SK-N-SH treated with all-trans-retinoic acid at 6 μM for 48 hours (cell line): ENCODE data around the gene TRAP1.

Experiments used
- ATAC-seq: fragments of 200-7000 bp; cut with Tn5 transposase; 3 replicates; pipeline ENCODE4 v1.9.1; 2020; ENCODE audit warnings: mild to moderate bottlenecking, moderate library complexity
- ARNTL ChIP-seq: fragments of 450-650 bp; formaldehyde crosslinking; IDR thresholded peaks from 2 replicates; pipeline ENCODE4 v1.5.0; 2020; ENCODE audit warnings: low read depth, mild to moderate bottlenecking, moderate library complexity, borderline replicate concordance
- BACH2 ChIP-seq: fragments of 250-450 bp; sonication (Bioruptor Pico); IDR thresholded peaks from 2 replicates; pipeline ENCODE4 v1.9.0; 2021; ENCODE audit warnings: mild to moderate bottlenecking, borderline replicate concordance
- CSDC2 ChIP-seq: fragments of 250-450 bp; sonication (Bioruptor Pico); IDR thresholded peaks from 2 replicates; pipeline ENCODE4 v1.5.0; 2020; ENCODE audit warnings: mild to moderate bottlenecking, moderate library complexity
- CSRNP3 ChIP-seq: fragments of 250-450 bp; sonication (Bioruptor Pico); IDR thresholded peaks from 2 replicates; pipeline ENCODE4 v1.5.1; 2021; ENCODE audit warnings: mild to moderate bottlenecking, moderate library complexity
- ESRRG ChIP-seq: fragments of 250-450 bp; sonication (Bioruptor Pico); IDR thresholded peaks from 2 replicates; pipeline ENCODE4 v1.6.1; 2021; ENCODE audit warnings: mild to moderate bottlenecking
- GLIS3 ChIP-seq: fragments of 250-450 bp; sonication (Bioruptor Pico); IDR thresholded peaks from 2 replicates; pipeline ENCODE4 v1.5.0; 2020; ENCODE audit warnings: mild to moderate bottlenecking, moderate library complexity
- ISL1 ChIP-seq: fragments of 250-450 bp; sonication (Bioruptor Pico); IDR thresholded peaks from 2 replicates; pipeline ENCODE4 v2.1.2; 2022; ENCODE audit warnings: mild to moderate bottlenecking, moderate library complexity
- OSR1 ChIP-seq: fragments of 250-450 bp; sonication (Bioruptor Pico); IDR thresholded peaks from 2 replicates; pipeline ENCODE4 v1.8.0; 2022; ENCODE audit warnings: moderate library complexity, mild to moderate bottlenecking, inconsistent platforms
- PPARA ChIP-seq: fragments of 250-450 bp; sonication (Bioruptor Pico); IDR thresholded peaks from 2 replicates; pipeline ENCODE4 v1.5.0; 2020; ENCODE audit warnings: mild to moderate bottlenecking, borderline replicate concordance
- RARB ChIP-seq: fragments of 250-450 bp; sonication (Bioruptor Pico); IDR thresholded peaks from 2 replicates; pipeline ENCODE4 v1.8.0; 2021; ENCODE audit warnings: mild to moderate bottlenecking, moderate library complexity
- SNAI2 ChIP-seq: fragments of 250-450 bp; sonication (Bioruptor Pico); IDR thresholded peaks from 2 replicates; pipeline ENCODE4 v1.5.0; 2020; ENCODE audit warnings: mild to moderate bottlenecking, moderate library complexity
- TOX ChIP-seq: fragments of 250-450 bp; sonication (Bioruptor Pico); IDR thresholded peaks from 2 replicates; pipeline ENCODE4 v1.8.0; 2021; ENCODE audit warnings: mild to moderate bottlenecking, moderate library complexity, borderline replicate concordance
- ZC3H10 ChIP-seq: fragments of 250-450 bp; sonication (Bioruptor Pico); IDR thresholded peaks from 2 replicates; pipeline ENCODE4 v1.5.1; 2021; ENCODE audit warnings: mild to moderate bottlenecking, moderate library complexity
- ZFP3 ChIP-seq: fragments of 250-450 bp; sonication (Bioruptor Pico); IDR thresholded peaks from 2 replicates; pipeline ENCODE4 v1.5.0; 2020; ENCODE audit warnings: mild to moderate bottlenecking, moderate library complexity
- ZFP30 ChIP-seq: fragments of 450-650 bp; formaldehyde crosslinking; IDR thresholded peaks from 2 replicates; pipeline ENCODE4 v1.5.0; 2022; ENCODE audit warnings: mild to moderate bottlenecking, moderate library complexity
- ZNF565 ChIP-seq: fragments of 450-650 bp; formaldehyde crosslinking; conservative IDR thresholded peaks from 2 replicates; pipeline ENCODE4 v1.5.0; 2020; ENCODE audit warnings: low read depth, mild to moderate bottlenecking, moderate library complexity
- ZNF70 ChIP-seq: fragments of 450-650 bp; formaldehyde crosslinking; IDR thresholded peaks from 2 replicates; pipeline ENCODE4 v1.5.0; 2020; ENCODE audit warnings: mild to moderate bottlenecking, moderate library complexity
- ZNF8 ChIP-seq: fragments of 450-650 bp; formaldehyde crosslinking; IDR thresholded peaks from 2 replicates; pipeline ENCODE4 v1.5.0; 2020; ENCODE audit warnings: mild to moderate bottlenecking, moderate library complexity
- TF ChIP-seq, protein P1 (sequence below): fragments of 250-450 bp; sonication (Bioruptor Pico); IDR thresholded peaks from 2 replicates; pipeline ENCODE4 v1.8.0; 2020; ENCODE audit warnings: mild to moderate bottlenecking, moderate library complexity, borderline replicate concordance
- TF ChIP-seq, protein P2 (sequence below): fragments of 250-450 bp; sonication (Bioruptor Pico); IDR thresholded peaks from 2 replicates; pipeline ENCODE4 v1.8.0; 2021; ENCODE audit warnings: low read depth, mild to moderate bottlenecking, moderate library complexity, borderline replicate concordance
- TF ChIP-seq, protein P3 (sequence below): fragments of 250-450 bp; sonication (Bioruptor Pico); IDR thresholded peaks from 2 replicates; pipeline ENCODE4 v1.5.0; 2020; ENCODE audit warnings: mild to moderate bottlenecking, moderate library complexity

TRAP1 gene

GRCh38 chr16:3762107-3762750 lies 44.9 kb upstream of the TRAP1 start:
- no peak for TF ChIP-seq PPARA (CRISPR knock-in tag)
- TF ChIP-seq, protein P1, sequence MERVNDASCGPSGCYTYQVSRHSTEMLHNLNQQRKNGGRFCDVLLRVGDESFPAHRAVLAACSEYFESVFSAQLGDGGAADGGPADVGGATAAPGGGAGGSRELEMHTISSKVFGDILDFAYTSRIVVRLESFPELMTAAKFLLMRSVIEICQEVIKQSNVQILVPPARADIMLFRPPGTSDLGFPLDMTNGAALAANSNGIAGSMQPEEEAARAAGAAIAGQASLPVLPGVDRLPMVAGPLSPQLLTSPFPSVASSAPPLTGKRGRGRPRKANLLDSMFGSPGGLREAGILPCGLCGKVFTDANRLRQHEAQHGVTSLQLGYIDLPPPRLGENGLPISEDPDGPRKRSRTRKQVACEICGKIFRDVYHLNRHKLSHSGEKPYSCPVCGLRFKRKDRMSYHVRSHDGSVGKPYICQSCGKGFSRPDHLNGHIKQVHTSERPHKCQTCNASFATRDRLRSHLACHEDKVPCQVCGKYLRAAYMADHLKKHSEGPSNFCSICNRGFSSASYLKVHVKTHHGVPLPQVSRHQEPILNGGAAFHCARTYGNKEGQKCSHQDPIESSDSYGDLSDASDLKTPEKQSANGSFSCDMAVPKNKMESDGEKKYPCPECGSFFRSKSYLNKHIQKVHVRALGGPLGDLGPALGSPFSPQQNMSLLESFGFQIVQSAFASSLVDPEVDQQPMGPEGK (CRISPR knock-in tag), result no peak
- TF ChIP-seq, protein P2, sequence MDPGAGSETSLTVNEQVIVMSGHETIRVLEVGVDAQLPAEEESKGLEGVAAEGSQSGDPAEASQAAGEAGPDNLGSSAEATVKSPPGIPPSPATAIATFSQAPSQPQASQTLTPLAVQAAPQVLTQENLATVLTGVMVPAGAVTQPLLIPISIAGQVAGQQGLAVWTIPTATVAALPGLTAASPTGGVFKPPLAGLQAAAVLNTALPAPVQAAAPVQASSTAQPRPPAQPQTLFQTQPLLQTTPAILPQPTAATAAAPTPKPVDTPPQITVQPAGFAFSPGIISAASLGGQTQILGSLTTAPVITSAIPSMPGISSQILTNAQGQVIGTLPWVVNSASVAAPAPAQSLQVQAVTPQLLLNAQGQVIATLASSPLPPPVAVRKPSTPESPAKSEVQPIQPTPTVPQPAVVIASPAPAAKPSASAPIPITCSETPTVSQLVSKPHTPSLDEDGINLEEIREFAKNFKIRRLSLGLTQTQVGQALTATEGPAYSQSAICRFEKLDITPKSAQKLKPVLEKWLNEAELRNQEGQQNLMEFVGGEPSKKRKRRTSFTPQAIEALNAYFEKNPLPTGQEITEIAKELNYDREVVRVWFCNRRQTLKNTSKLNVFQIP (CRISPR knock-in tag), result no peak
- TF ChIP-seq ZNF565, result no peak
- TF ChIP-seq CSDC2 (CRISPR knock-in tag), result no peak
- no peak for TF ChIP-seq RARB (CRISPR knock-in tag)
- no peak for TF ChIP-seq ISL1
- TF ChIP-seq GLIS3, result no peak
- no peak for TF ChIP-seq ESRRG (CRISPR knock-in tag)
- TF ChIP-seq, protein P3, sequence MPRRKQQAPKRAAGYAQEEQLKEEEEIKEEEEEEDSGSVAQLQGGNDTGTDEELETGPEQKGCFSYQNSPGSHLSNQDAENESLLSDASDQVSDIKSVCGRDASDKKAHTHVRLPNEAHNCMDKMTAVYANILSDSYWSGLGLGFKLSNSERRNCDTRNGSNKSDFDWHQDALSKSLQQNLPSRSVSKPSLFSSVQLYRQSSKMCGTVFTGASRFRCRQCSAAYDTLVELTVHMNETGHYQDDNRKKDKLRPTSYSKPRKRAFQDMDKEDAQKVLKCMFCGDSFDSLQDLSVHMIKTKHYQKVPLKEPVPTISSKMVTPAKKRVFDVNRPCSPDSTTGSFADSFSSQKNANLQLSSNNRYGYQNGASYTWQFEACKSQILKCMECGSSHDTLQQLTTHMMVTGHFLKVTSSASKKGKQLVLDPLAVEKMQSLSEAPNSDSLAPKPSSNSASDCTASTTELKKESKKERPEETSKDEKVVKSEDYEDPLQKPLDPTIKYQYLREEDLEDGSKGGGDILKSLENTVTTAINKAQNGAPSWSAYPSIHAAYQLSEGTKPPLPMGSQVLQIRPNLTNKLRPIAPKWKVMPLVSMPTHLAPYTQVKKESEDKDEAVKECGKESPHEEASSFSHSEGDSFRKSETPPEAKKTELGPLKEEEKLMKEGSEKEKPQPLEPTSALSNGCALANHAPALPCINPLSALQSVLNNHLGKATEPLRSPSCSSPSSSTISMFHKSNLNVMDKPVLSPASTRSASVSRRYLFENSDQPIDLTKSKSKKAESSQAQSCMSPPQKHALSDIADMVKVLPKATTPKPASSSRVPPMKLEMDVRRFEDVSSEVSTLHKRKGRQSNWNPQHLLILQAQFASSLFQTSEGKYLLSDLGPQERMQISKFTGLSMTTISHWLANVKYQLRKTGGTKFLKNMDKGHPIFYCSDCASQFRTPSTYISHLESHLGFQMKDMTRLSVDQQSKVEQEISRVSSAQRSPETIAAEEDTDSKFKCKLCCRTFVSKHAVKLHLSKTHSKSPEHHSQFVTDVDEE (CRISPR knock-in tag), result no peak
- TF ChIP-seq, all 23 proteins: peak for 0
- ATAC-seq, result no peak

DNA sequence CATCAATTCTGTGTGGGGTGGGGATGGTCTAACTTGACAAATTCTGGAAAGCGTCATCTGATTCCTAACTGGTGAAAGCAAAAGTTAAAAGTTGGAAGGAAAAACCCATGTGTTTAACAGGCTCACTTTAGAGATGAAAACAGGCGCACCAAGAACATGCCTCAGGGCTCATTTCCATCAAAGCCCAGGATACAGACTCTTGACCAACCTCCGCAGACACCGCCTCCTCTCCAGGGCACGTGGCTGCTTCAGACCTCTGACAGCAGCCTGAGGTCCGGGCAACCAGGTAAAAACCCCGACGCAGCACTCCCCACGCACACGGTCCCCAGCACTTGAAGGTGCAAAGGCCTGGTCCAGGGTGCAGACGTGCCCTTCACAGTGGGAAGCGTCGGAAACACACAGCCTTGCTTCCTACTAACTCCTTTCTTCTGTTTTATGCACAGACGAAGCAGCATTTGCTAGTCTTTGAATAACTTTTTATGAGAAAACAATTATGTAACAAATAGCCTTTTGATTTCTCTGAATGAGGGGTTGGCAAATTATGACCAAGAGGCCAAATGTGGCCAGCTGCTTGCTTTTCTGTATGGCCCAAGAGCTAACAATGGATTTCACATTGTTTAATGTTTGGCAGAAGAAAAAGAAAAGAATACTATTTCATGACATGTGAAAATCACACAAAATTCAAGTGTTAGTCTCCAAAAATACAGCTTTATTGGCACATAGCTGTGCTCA lies 44.2 kb upstream of the TRAP1 start:
- TF ChIP-seq ZFP30 (CRISPR knock-in tag), result no peak
- no peak for TF ChIP-seq SNAI2 (CRISPR knock-in tag)
- TF ChIP-seq ZFP3 (CRISPR knock-in tag), result no peak
- TF ChIP-seq ZNF8 (CRISPR knock-in tag), result no peak
- no peak for TF ChIP-seq GLIS3
- TF ChIP-seq CSRNP3 (CRISPR knock-in tag), result no peak
- no peak for TF ChIP-seq OSR1 (CRISPR knock-in tag)
- no peak for TF ChIP-seq ESRRG (CRISPR knock-in tag)
- no peak for TF ChIP-seq TOX
- TF ChIP-seq ZNF70, result no peak
- TF ChIP-seq BACH2 (CRISPR knock-in tag), result no peak
- TF ChIP-seq ARNTL (CRISPR knock-in tag), result no peak
- TF ChIP-seq ZC3H10 (CRISPR knock-in tag), result no peak
- TF ChIP-seq, protein P3 (CRISPR knock-in tag), result no peak
- TF ChIP-seq RARB (CRISPR knock-in tag), result no peak
- no peak for TF ChIP-seq CSDC2 (CRISPR knock-in tag)
- TF ChIP-seq ISL1, result no peak
- ATAC-seq, result no peak; the same call in 2 of the 3 replicates
